HG02885 (cell line): ENCODE data around the gene ATP6V1B1.
"Not testable (repeated sequence)": the region's sequence is repeated elsewhere in the genome, so short reads cannot be mapped to it uniquely, and the experiment has no call there.

Experiments
- ATAC-seq: cut with Tn5 transposase; IDR thresholded peaks from one replicate; pipeline ENCODE4 v1.9.1; 2021; ENCODE audit warnings: mild to moderate bottlenecking; ENCODE audit not compliant: unreplicated experiment, poor library complexity

The ATP6V1B1 gene

GRCh38 chr2:70985283-70985688, 49.6 kb downstream of the ATP6V1B1 start:
- no peak for ATAC-seq

- no peak for ATAC-seq
Observed at GRCh38 chr2:70985956-70986355, 50.3 kb downstream of the ATP6V1B1 start.

DNA sequence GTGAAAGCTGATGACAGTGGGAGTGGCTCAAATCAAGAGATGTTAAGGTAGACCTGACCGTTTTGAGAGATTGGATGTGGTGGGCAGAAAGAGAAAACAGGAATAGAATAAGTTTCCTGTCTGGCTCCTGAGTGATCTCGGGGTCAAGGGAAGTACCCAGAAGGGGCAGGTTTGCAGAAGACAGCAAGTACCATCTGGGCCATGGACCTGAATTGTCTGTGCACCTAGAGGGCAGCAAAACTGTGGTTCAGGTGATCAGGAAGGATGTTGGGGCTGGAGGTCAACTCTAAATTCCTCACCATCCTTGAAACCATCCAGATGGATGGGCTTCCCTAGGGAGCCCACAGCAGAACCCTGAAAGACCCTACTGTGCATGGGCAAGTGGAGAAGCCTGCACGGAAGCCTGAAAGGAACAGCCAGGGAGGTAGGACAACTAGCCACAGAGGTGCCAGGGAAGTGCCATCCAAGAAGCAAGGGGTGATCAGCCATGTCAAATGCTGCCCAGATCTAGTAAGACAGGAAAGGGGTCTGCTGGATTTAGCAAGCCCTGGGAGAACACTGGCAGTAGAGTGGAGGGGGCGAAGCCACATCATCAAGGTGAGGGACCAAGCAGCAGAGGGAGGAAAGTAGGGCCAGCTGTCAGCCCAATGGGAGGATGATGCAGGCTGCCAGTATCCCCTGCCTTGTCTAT, 50.9 kb downstream of the ATP6V1B1 start:
- no peak for ATAC-seq

DNA sequence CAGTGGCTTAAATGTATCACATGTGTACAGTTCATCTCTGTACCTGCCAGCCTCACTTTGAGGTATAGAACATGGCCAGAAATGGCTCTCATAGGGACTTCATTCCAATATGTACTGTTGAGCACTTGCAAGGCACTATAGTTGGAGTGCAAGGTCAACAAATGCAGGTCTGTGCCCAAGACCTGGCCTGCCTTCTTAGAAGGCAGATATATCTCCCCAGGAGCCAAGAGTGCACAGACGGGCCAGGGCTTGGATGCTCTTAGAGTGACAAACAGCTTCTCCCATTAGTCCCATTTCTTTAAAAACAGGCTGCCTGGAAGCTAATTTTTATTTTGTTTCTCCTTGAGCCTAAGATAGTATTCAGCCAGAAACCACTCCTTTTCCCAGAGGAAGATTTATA, 51.7 kb downstream of the ATP6V1B1 start:
- ATAC-seq, result no peak

DNA sequence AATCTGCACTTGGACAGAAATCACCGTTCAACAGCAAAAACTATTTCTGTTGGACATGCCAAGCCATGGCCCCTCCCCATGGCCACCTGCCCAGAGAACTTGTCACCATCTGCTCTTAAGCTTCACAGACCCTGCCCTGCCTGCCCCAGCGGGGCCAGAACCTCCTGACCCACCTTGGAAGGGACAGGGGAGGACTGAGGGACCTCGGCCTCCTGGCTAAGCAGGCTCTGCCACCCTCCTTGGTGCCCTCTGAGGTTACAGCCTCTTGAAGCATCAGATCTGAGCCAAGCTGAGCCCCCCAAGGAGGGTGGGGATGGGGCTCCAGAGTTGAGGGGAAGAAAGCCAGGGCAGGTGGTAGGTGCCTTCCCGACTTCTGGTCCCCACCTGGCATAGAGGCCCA, 52.5 kb downstream of the ATP6V1B1 start:
- ATAC-seq, result no peak

DNA sequence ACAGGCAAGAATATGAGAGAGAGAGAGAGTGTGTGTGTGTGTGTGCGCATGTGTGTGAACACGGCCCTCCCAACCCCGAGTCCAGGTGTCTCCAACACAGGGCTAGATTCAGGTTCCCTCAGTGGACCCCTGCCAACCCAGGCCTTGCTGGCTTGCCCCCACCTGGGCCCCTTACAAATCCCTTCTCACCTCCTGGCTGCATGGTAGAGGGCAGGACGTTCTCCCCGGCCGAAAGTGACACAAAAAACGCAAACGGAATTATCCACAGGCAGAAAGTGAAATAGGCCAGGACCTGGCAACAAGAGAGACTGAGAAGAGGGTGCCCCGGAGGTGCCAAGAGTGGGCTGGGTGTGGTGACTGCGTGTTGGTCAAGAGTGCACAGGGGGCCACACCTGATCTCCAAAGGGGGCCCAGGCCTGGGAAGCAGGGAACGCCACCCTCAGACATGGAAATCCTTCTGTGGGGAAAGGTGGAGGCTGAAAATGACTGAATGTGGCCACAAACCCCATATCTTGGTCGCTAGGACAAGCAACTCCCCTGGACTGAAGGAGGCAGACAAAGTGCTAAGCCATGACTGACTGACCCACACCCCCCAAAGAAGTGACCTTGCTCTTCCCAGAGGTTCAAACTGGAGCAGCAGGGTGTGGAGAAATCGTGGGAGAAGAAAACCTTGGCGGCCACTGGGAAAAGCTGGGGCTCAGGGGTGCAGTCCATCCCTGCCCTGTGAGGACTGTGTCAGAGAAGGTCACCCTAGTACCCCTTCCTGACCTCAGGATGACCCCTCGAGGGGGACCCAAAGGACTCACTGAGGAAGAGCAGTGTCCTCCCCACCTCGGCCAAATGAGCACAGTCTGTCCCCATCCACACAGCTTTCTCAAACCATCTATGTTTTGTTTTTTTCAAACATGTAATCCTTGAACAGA, 53.3 kb downstream of the ATP6V1B1 start:
- no peak for ATAC-seq

DNA sequence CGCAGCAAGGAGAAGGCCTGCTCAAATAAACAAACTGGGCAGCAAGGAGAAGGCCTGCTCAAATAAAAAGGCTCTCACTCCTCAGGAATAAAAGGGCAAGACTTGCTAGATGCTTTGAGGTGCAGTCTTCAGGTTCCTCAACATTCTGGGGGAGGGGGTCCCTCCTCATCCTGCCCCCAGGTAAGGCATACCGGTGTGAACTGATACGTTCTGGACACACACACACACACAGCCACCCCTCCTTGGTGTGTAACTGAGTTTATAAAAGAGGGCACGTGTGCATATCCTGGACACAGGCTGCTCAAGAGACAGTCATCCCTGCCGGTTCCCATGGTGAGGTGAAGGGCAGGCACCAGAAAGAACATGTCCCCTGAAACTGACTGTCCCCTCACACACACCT, 54.5 kb downstream of the ATP6V1B1 start:
- ATAC-seq, result no peak

DNA sequence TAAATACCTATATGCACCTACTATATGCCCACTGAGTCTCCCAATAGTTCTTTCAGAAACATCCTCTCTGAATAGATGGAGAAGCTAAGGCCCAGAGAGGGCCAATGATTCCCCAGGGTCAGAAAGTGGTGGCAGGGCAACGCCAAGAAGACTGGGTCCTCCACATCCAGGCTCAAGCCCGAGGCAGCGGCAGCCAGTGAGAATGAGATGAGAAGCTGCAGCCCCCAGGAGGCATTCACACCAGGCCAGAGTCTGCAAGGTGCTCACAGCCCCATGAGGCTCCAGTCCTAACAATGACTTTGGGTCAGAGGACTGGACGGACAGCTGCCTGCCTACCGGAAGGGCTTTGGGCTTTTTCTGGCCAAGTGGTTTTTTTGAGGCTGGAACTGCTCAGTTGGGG, 55.4 kb downstream of the ATP6V1B1 start:
- ATAC-seq, result no peak

DNA sequence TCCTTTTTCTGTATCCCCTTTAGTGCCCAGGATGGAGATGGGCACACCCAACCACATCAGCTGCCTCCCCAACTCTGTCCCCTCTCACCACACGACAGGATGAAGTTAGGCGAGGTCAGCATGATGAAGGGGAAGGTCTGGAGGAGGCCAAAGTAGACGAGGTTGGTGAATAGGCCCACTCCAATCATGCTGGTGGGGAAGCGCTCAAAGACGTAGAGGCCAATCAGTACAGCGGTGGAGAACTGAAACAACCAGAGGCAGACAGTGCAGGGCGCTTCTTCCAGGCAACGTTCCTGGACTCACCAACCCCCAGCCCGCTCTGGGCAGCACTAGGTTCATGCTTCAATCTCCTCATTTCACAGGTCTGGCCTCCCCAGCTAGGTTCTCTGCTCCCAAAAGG, 56.0 kb downstream of the ATP6V1B1 start:
- ATAC-seq, result no peak

DNA sequence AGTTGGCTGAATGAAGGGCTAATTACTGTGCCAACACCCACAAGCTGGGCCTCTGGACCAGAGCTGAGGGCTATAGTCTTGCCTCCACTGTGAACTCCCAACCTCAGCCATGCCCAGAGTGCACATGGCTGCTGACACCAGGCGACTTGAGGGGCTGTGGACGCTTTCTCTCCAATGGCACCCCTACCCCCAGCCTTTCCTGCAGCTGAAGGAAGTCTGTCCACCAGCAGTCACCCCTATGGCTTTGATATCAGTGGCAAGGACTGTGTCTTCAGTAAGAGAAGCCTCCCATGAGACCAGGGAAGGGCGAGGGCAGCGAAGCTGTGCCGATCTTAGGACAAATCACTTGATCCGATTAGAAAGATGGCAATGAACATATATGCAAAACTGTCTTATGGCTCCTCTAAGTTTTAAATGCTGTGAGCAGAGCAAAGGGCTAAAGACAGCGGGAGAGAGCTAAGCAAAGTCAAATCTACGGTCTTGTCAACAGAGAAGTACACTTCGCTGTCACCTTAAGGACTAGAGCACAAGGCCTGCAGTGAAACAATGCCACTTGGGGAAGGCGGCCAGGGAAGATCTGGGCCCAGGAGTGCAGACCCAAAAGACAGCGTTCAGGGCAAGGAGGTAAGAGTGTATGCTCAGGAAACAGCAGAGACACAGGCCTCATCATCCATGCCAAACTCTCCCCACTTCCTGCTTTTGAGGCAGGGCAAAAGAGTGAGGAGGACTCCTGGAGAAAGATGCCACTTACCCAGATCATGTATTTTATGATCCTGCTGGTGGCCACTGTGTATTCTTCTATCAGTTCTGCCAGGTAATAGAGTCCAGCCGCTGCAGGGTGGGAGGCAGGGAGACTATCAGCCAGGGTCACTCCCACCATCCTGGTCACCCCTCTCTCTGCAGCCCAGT, 57.5 kb downstream of the ATP6V1B1 start:
- no peak for ATAC-seq

GRCh38 chr2:70994009-70994698, 58.5 kb downstream of the ATP6V1B1 start:
- peak; percentile 34 for ATAC-seq

DNA sequence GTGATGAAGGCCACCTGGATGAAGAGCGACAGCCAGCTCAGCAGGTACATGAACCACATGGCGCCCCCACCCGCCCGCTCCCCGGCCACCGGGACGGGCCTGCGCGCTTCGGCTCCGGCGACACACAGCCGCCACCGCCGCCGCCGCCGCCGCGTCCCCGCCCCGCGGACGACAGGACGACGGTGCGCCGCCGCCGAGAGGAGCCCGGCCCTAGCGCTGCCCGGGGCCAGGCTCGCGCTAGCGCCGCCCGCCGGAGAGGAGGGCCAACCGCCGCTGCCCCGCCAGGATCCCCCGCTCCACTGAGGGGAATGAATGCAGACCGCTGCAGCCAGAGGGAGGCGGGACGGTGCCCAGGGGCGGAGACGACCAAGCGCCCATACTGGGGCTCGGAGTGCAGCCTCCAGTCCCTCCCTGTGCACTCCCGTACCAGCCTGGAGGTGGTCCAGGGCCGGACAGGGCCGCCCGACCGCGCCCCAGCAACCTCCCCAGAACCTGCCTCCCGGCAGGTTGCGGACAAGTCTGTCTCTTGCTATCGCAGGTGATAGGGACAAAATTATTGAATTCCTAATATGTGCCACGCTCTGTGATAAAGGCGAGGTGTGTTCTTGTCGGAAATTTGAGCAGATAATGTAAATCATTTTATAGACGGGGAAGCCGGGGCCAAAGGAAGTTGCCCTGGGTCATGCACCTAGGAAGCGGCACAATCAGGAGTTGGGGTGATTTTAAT, 59.2 kb downstream of the ATP6V1B1 start, which contains the start of gene TEX261:
TEX261 (minus strand) TSS at position 175 of the 727 bp plus-strand sequence; CDS start at position 59, 116 bp downstream.
- ATAC-seq, result peak; percentile 95

GRCh38 chr2:70995426-70995729, 59.7 kb downstream of the ATP6V1B1 start:
- ATAC-seq, result peak; percentile 50

DNA sequence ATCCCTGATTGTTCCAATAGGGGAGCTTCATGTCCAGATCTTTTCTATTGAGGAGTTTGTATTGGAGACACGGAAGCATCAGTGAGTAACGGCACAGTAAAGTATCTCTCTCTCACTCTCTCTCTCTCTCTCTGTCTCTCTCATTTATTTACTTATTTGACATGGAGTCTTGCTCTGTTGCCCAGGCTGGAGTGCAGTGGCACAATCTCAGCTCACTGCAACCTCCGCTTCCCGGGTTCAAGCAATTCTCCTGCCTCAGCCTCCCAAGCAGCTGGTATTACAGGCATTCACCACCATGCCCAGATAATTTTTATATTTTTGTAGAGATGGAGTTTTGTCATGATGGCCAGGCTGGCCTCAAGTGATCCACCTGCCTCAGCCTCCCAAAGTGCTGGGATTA, 63.2 kb downstream of the ATP6V1B1 start:
- not testable (repeated sequence) for ATAC-seq

GRCh38 chr2:70999362-70999761, 63.7 kb downstream of the ATP6V1B1 start:
- no peak for ATAC-seq

- not testable (repeated sequence) for ATAC-seq
Observed at GRCh38 chr2:70999931-71000330, 64.2 kb downstream of the ATP6V1B1 start.

DNA sequence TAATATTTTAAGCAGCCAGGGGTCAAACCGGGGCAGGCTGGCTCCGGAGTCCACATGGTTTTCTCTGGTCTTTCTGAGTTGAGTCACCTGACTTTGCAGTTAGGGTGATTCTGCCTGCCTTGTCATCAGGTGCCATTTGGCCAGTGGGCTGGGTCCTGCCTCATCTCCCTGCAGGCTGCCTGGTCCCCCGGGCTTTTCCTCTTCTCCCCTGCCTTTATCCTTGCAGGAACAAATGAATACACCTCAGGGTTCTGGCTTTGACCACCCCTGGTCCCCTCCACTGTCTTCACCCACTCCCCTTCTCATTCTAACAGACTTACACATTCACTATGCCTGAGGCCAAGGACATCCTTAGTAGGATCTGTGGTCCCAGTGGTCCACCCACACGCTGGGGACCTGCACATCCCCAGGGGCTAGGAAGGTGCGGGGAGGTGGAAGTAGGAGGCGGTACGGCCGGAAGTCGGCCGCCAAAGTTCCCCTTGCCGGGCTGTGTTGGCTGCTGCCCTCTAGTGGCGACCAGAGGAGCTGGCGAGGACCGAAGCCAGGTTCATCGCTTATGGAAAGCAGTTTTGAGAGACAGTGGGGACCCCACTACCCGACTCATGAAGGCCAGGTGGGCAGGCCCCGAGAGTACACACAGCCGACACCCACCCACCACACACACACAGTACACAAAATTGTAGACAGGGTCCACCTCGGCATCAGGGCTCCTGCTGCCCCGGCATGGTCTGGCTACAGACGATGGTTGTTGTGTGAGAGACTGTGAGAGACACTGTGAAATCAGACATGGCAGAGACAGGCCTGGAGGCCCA, 65.3 kb downstream of the ATP6V1B1 start:
- ATAC-seq, result peak; percentile 95

- ATAC-seq, result no peak
Observed at GRCh38 chr2:71001592-71001927, 65.9 kb downstream of the ATP6V1B1 start.
